K562 (cell line): ENCODE data around the gene CAMK2G. TPM values are rescaled to one million over a fixed set of nuclear protein-coding genes. Genes with fewer than 3 reads are reported as not detected.
A peak's percentile ranks its signal among the peaks of the same experiment; 100 is the strongest.

Experiments used
- C11orf30 ChIP-seq: fragments of 450-650 bp; IDR thresholded peaks from 2 replicates; pipeline ENCODE4 v1.6.1; 2016; ENCODE audit warnings: low read depth, mild to moderate bottlenecking
- CXXC5 ChIP-seq: fragments of 250-450 bp; sonication (Bioruptor Pico); IDR thresholded peaks from 2 replicates; pipeline ENCODE4 v1.8.0; 2022; ENCODE audit warnings: inconsistent platforms, mild to moderate bottlenecking, moderate library complexity
- NR2C1 ChIP-seq, 2 experiments: fragments of 450-650 bp; IDR thresholded peaks; 2 replicates each; pipeline ENCODE4 v1.6.1; 2017; ENCODE audit warnings: mild to moderate bottlenecking in 2 of 2, antibody characterized with exemption in 1 of 2, inconsistent platforms in 1 of 2, missing compliant biosample characterization in 1 of 2, missing genetic modification characterization in 1 of 2
- PRDM10 ChIP-seq: fragments of 450-650 bp; IDR thresholded peaks from 2 replicates; pipeline ENCODE4 v1.6.1; 2018; ENCODE audit not compliant: partially characterized antibody
- SLC30A9 ChIP-seq: fragments of 250-450 bp; sonication (Bioruptor Pico); IDR thresholded peaks from 2 replicates; pipeline ENCODE4 v1.8.0; 2022; ENCODE audit warnings: mild to moderate bottlenecking, moderate library complexity
- SP2 ChIP-seq: IDR thresholded peaks from 2 replicates; pipeline ENCODE4 v1.6.1; 2011; ENCODE audit warnings: mild to moderate bottlenecking, low read depth, low read length, moderate library complexity; ENCODE audit not compliant: poor library complexity, severe bottlenecking; ENCODE audit errors: extremely low read depth
- polyA plus RNA-seq, 8 experiments: library from polyadenylated mRNA; depleted of rRNA in 4 of 8; stranded (reverse) in 5 of 8; unstranded in 3 of 8; fragments of >200 nt; fragmentation: Nextera tagmentation in 2 of 8; fragmentation: Illumina TruSeq in 1 of 8; extraction: Ambion mirVana in 2 of 8; extraction: Trizol in 1 of 8; gene quantifications; 2 replicates each; pipeline versions ENCODE4 v1.2.1 to v1.2.3, GENCODE V29; 2011 to 2014; ENCODE audit warnings: inconsistent platforms in 1 of 8, missing spikeins in 1 of 8
- total RNA-seq, 7 experiments: library from RNA; depleted of rRNA in 6 of 7; stranded (reverse); fragments of >200 nt in 6 of 7; fragmentation: Illumina TruSeq in 2 of 7; extraction: Trizol in 2 of 7; gene quantifications; 2 replicates each; pipeline versions ENCODE4 v1.2.1 to v1.2.3, GENCODE V29; 2011 to 2021; ENCODE audit warnings: low replicate concordance in 1 of 7
- TF ChIP-seq, protein P1 (sequence below): sonication (generic); formaldehyde crosslinking; IDR thresholded peaks from 2 replicates; pipeline ENCODE4 v1.8.0; 2022; ENCODE audit warnings: mild to moderate bottlenecking, missing genetic modification reagents
- TF ChIP-seq, protein P2 (sequence below), 2 experiments: fragments of 450-650 bp in 1 of 2; sonication (generic) in 1 of 2; formaldehyde crosslinking in 1 of 2; IDR thresholded peaks in 1 of 2; conservative IDR thresholded peaks in 1 of 2; 2 replicates each; pipeline versions ENCODE4 v1.6.1 to v1.8.1; 2016 to 2023; ENCODE audit warnings: mild to moderate bottlenecking in 2 of 2, moderate library complexity in 2 of 2, inconsistent platforms in 1 of 2, missing genetic modification reagents in 1 of 2

Gene CAMK2G
- total and polyA plus RNA-seq, 9 of the 15 experiments (the other 6 are each of a cell fraction or from before 2014, with no cell fraction given), result 9.0 to 37.9 (median 32.6) TPM

GRCh38 chr10:73892310-73893030 is 18.1 kb upstream of the CAMK2G start (continued):
- TF ChIP-seq NR2C1 (IDR thresholded peaks at IDR 0.05) (no peak; the same call in 1 of the 2 replicates), NR2C1 (tag; IDR thresholded peaks at IDR 0.05) (no peak), PRDM10 (peak; percentile 9), CXXC5 (CRISPR knock-in tag) (peak; percentile 49; the same call in 1 of the 2 replicates), SP2 (no peak), SLC30A9 (CRISPR knock-in tag) (no peak), C11orf30 (no peak)
- TF ChIP-seq, protein P1, sequence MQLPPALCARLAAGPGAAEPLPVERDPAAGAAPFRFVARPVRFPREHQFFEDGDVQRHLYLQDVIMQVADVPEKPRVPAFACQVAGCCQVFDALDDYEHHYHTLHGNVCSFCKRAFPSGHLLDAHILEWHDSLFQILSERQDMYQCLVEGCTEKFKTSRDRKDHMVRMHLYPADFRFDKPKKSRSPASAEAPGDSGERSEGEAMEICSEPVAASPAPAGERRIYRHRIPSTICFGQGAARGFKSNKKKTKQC (CRISPR knock-in tag), result no peak
- TF ChIP-seq, protein P2, sequence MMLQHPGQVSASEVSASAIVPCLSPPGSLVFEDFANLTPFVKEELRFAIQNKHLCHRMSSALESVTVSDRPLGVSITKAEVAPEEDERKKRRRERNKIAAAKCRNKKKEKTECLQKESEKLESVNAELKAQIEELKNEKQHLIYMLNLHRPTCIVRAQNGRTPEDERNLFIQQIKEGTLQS (IDR thresholded peaks at IDR 0.05), result peak; percentile 68
- TF ChIP-seq, protein P2 (CRISPR knock-in tag; conservative IDR thresholded peaks at IDR 0.05), result no peak
